Mesenchymal stem cell (in vitro differentiated cells and primary cell): ENCODE data around the gene LONRF3.

Experiments used
- DNase-seq: peaks from one replicate; pipeline ENCODE4 v3.0.0-alpha.2; 2013
- H2AFZ ChIP-seq: one replicate; pipeline ENCODE4 v1.6.1; 2013; ENCODE audit warnings: low read depth, mild to moderate bottlenecking, control low read depth, inconsistent platforms, low read length, moderate library complexity
- H2AK5ac ChIP-seq: 2 replicates; pipeline ENCODE4 v1.6.1; 2013; ENCODE audit warnings: low read length, moderate library complexity, mild to moderate bottlenecking, inconsistent platforms; ENCODE audit not compliant: severe bottlenecking
- H2BK120ac ChIP-seq: one replicate; pipeline ENCODE4 v1.6.1; 2013; ENCODE audit warnings: low read depth, mild to moderate bottlenecking, inconsistent platforms, low read length, moderate library complexity
- H2BK12ac ChIP-seq, 2 experiments: one replicate each; pipeline ENCODE4 v1.6.1; 2013; ENCODE audit warnings: inconsistent platforms in 2 of 2, low read length in 2 of 2, mild to moderate bottlenecking in 2 of 2, moderate library complexity in 2 of 2, control low read depth in 1 of 2
- H2BK15ac ChIP-seq: one replicate; pipeline ENCODE4 v1.6.1; 2013; ENCODE audit warnings: mild to moderate bottlenecking, low read depth, inconsistent platforms; ENCODE audit not compliant: poor library complexity, severe bottlenecking
- H2BK5ac ChIP-seq: 2 replicates; pipeline ENCODE4 v1.6.1; 2013; ENCODE audit warnings: low read depth, mild to moderate bottlenecking, low read length, control low read depth, inconsistent platforms; ENCODE audit not compliant: poor library complexity, severe bottlenecking
- H3K14ac ChIP-seq, 2 experiments: one replicate each; pipeline ENCODE4 v1.6.1; 2013; ENCODE audit warnings: inconsistent platforms in 2 of 2, low read length in 2 of 2, control low read depth in 1 of 2, mild to moderate bottlenecking in 1 of 2, moderate library complexity in 1 of 2
- H3K18ac ChIP-seq, 2 experiments: one replicate each; pipeline ENCODE4 v1.6.1; 2013; ENCODE audit warnings: inconsistent platforms in 2 of 2, low read length in 2 of 2, control low read depth in 1 of 2, low read depth in 1 of 2, mild to moderate bottlenecking in 1 of 2
- H3K23ac ChIP-seq, 2 experiments: one replicate each; pipeline ENCODE4 v1.6.1; 2013; ENCODE audit warnings: inconsistent platforms in 2 of 2, low read length in 2 of 2, mild to moderate bottlenecking in 2 of 2, moderate library complexity in 2 of 2, control low read depth in 1 of 2
- H3K27ac ChIP-seq: 2 replicates; pipeline ENCODE4 v1.5.1; 2013; ENCODE audit warnings: mild to moderate bottlenecking, moderate library complexity, low read length, control low read depth, inconsistent platforms; ENCODE audit not compliant: poor library complexity, severe bottlenecking
- H3K27me3 ChIP-seq, 2 experiments: 2 replicates each; pipeline versions ENCODE4 v1.6.1 to v1.7.0; 2013; ENCODE audit warnings: low read length in 2 of 2, mild to moderate bottlenecking in 2 of 2, moderate library complexity in 2 of 2, control low read depth in 1 of 2, inconsistent platforms in 1 of 2; ENCODE audit not compliant: control insufficient read depth in 1 of 2, insufficient read depth in 1 of 2
- H3K36me3 ChIP-seq, 2 experiments: 2 replicates each; pipeline versions ENCODE4 v1.6.1 to v1.7.0; 2013; ENCODE audit warnings: low read length in 2 of 2, control low read depth in 1 of 2, inconsistent platforms in 1 of 2, low read depth in 1 of 2, mild to moderate bottlenecking in 1 of 2; ENCODE audit not compliant: insufficient read depth in 2 of 2, control insufficient read depth in 1 of 2
- H3K4ac ChIP-seq, 2 experiments: one replicate each; pipeline ENCODE4 v1.6.1; 2013; ENCODE audit warnings: inconsistent platforms in 2 of 2, low read length in 2 of 2, mild to moderate bottlenecking in 2 of 2, moderate library complexity in 2 of 2, control low read depth in 1 of 2, low read depth in 1 of 2
- H3K4me1 ChIP-seq: 2 replicates; pipeline ENCODE4 v1.6.1; 2013; ENCODE audit warnings: low read depth, low read length, control low read depth; ENCODE audit not compliant: control insufficient read depth, insufficient read depth
- H3K4me2 ChIP-seq: 2 replicates; pipeline ENCODE4 v1.6.1; 2013; ENCODE audit warnings: low read length, mild to moderate bottlenecking, inconsistent platforms; ENCODE audit not compliant: poor library complexity, severe bottlenecking
- H3K4me3 ChIP-seq, 2 experiments: 2 replicates each; pipeline versions ENCODE4 v1.5.1 to v1.7.0; 2013; ENCODE audit warnings: low read length in 2 of 2, mild to moderate bottlenecking in 2 of 2, control low read depth in 1 of 2, low read depth in 1 of 2; ENCODE audit not compliant: insufficient read depth in 1 of 2
- H3K79me1 ChIP-seq: replicated peaks from 2 replicates; pipeline ENCODE4 v1.6.1; 2013; ENCODE audit warnings: mild to moderate bottlenecking, control low read depth, low read length, inconsistent platforms; ENCODE audit not compliant: poor library complexity, severe bottlenecking
- H3K9ac ChIP-seq: 2 replicates; pipeline ENCODE4 v1.7.0; 2013; ENCODE audit warnings: mild to moderate bottlenecking, low read length, moderate library complexity
- H3K9me3 ChIP-seq: 2 replicates; pipeline ENCODE4 v1.7.0; 2013; ENCODE audit warnings: mild to moderate bottlenecking, low read length; ENCODE audit not compliant: control insufficient read depth
- H4K8ac ChIP-seq: one replicate; pipeline ENCODE4 v1.6.1; 2013; ENCODE audit warnings: inconsistent platforms, mild to moderate bottlenecking, low read length, moderate library complexity
- H4K91ac ChIP-seq: one replicate; pipeline ENCODE4 v1.6.1; 2013; ENCODE audit warnings: mild to moderate bottlenecking, low read length, inconsistent platforms
- WGBS: methylation state at CpG from one replicate; pipeline ENCODE4 v1.1.7; 2013; ENCODE audit warnings: mixed read lengths; 5-methylcytosine and 5-hydroxymethylcytosine counted together

LONRF3 gene

GRCh38 chrX:119063428-119063827, 89.0 kb downstream of the LONRF3 start:
- WGBS, result 89% methylated on average over 4 of the region's 7 CpGs

GRCh38 chrX:119067023-119067739, 92.8 kb downstream of the LONRF3 start:
- no peak overlapping the region for H3K4me3 ChIP-seq
- H2AK5ac ChIP-seq, result no peak overlapping the region
- 0% methylated on average over 2 of the region's 7 CpGs for WGBS
- H3K9me3 ChIP-seq, result peaks cover 6% of the 10 kb centered on the region
- peaks cover 3 to 52% of the 10 kb centered on the region in 2 experiments for H3K27me3 ChIP-seq
- no peak overlapping the region for H2BK5ac ChIP-seq
- H4K8ac ChIP-seq, result no peak overlapping the region
- no peak overlapping the region for H2AFZ ChIP-seq
- H3K27ac ChIP-seq, result no peak overlapping the region
- H2BK120ac ChIP-seq, result no peak overlapping the region
- H3K14ac ChIP-seq, result no peak overlapping the region
- peak; percentile 62 for DNase-seq
- H4K91ac ChIP-seq, result no peak overlapping the region
- H2BK15ac ChIP-seq, result no peak overlapping the region
- no peaks in the 10 kb centered on the region for H3K36me3 ChIP-seq
- H3K4ac ChIP-seq, result no peak overlapping the region
- H3K4me1 ChIP-seq, result no peaks in the 10 kb centered on the region
- H3K9ac ChIP-seq, result no peak overlapping the region
- no peak overlapping the region for H3K18ac ChIP-seq
- no peak overlapping the region for H3K4me2 ChIP-seq
- H3K79me1 ChIP-seq, result no peaks in the 10 kb centered on the region
- no peak overlapping the region for H2BK12ac ChIP-seq
- no peak overlapping the region for H3K23ac ChIP-seq

More at GRCh38 chrX:119063428-119063827, 89.0 kb downstream of the LONRF3 start:
- peaks cover 0 to 28% of the 10 kb centered on the region in 2 experiments for H3K27me3 ChIP-seq
- H3K36me3 ChIP-seq, result no peaks in the 10 kb centered on the region
- no peak overlapping the region for H3K18ac ChIP-seq
- no peak overlapping the region for H3K9ac ChIP-seq
- H4K8ac ChIP-seq, result no peak overlapping the region
- H2BK12ac ChIP-seq, result no peak overlapping the region
- no peak overlapping the region for H3K4me3 ChIP-seq
- no peak overlapping the region for H3K23ac ChIP-seq
- no peak overlapping the region for H2AK5ac ChIP-seq
- H2AFZ ChIP-seq, result no peak overlapping the region
- H3K27ac ChIP-seq, result no peak overlapping the region
- H2BK15ac ChIP-seq, result no peak overlapping the region
- H2BK5ac ChIP-seq, result no peak overlapping the region
- no peaks in the 10 kb centered on the region for H3K9me3 ChIP-seq
- no peak overlapping the region for H3K4me2 ChIP-seq
- no peak overlapping the region for H2BK120ac ChIP-seq
- no peak overlapping the region for H3K14ac ChIP-seq
- no peaks in the 10 kb centered on the region for H3K4me1 ChIP-seq
- H3K79me1 ChIP-seq, result no peaks in the 10 kb centered on the region
- no peak overlapping the region for H4K91ac ChIP-seq
- no peak for DNase-seq
- H3K4ac ChIP-seq, result no peak overlapping the region
